HG02759 (cell line): ENCODE data around the gene SOCS7.

Experiments used
- ATAC-seq: cut with Tn5 transposase; IDR thresholded peaks from one replicate; pipeline ENCODE4 v1.9.1; 2021; ENCODE audit warnings: mild to moderate bottlenecking, moderate library complexity; ENCODE audit not compliant: unreplicated experiment

SOCS7 gene

DNA sequence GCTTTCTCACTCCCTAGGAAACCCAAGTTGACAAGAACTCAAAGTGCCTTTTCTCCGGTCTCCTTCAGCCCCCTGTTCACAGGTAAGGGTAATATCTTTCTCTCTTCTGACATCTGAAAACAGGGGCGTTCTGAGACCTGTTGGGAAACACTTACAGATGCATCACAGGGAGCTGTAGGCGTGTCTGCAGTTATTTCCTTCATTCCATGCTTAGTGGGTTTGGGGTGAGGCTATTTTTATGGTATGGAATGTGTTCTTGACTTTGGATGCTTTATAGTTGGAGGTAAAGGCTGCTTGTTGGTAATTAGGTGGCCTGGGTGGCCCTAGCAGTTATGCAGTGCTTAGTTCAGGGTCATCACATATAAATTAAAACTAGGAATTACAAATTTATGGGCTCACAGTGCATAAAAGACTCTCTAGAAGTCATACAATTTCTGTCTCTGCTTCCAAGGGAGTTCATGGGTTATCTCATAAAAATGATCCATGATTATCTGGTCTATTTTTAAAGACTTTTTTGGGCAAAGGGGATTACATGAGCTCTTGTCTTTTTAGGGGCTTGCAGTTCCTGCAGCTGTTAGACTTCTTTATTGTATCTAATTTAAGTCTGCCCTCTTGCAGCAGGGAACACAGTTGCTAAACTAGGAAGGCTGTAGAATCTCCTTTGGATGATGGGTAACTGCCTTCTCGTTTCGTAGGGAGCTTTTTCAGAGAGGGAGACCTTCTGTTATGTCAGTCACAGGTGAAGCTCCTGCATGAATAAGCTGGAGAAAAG, 10.2 kb downstream of the SOCS7 start:
- no peak for ATAC-seq

DNA sequence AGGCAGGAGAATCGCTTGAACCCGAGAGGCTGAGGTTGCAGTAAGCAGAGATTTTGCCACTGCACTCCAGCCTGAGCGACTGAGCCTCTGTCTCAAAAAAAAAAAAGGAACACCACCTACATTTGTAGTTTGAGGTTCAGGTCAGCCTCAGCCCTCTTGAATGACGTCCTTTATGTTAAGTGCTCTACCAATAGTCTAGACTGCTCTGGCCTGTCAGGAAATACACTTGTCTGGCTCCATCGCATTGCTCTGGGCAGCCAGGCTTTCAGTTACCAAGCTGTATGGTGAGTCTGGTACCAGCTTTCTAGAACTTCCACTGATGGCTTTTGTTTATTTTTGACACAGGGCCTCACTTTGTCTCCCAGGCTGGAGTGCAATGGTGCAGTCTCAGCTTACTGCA, 11.4 kb downstream of the SOCS7 start:
- no peak for ATAC-seq

DNA sequence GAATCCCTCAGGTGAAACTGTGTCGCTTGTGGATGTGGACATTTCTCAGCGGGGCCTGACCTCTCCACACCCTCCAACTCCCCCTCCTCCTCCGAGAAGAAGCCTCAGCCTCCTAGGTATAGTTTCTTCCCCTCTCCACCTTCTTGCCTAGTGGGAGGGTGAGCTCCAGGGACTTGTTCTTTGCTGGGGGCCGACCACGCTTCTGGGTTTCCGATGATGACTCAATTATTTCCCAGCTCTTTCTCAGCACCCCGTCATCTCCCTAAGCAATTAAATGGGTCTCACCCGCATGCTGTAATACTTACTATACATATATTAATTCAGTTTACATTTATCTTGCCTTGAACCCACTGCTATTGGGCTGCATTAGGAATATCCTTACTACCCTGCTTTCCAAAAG, 13.1 kb downstream of the SOCS7 start:
- no peak for ATAC-seq

DNA sequence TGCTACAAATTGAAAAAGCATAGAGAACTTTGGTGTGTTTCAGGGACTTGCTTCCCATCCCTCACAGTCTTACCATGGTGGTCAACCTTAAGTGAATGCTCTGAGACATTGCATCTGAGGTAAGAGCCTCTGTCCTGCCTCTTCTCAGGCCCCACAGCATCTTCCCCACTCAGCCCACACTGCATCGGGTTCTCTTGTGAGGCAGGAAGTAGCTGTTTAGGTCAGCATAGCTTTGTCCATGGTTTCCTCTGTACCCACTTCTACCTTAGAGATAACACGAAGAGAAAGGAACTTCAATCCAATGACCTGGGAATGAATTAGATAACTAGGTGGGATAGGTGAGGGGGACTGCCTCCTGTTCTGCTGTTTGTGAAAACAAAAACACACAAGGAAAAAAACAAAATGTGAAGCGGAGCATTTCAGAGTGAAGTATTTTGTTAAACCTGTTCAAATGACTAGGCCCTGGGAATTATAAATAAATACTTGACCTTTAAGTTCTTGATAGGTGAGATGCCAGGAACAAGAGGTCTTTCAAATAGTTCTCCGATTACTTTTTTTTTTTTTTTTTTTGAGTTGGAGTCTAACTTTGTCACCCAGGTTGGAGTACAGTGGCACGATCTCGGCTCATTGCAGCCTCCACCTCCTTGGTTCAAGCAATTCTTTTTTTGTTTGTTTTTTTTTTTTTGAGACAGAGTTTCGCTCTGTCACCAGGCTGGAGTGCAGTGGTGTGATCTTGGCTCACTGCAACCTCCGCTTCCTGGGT, 17.7 kb downstream of the SOCS7 start:
- no peak for ATAC-seq

DNA sequence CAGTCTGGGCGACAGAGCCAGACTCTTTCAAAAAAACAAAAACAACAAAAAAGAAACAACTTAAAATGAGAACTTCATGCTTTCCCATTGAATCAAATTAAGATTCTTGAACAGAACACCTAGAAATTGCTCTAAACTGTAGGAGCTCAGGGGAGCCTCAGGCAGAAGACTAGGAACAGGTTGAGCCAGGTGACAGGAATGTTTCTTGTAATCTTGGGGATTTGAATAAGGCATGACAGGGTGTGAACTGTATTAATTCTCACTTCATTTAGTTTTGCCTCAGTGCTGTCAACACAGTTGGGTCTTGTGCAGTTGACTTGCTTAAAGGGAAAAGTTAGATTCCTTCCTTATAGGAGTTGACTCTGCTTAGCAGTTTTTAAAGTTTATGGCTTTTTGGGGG, 27.8 kb downstream of the SOCS7 start:
- no peak for ATAC-seq

DNA sequence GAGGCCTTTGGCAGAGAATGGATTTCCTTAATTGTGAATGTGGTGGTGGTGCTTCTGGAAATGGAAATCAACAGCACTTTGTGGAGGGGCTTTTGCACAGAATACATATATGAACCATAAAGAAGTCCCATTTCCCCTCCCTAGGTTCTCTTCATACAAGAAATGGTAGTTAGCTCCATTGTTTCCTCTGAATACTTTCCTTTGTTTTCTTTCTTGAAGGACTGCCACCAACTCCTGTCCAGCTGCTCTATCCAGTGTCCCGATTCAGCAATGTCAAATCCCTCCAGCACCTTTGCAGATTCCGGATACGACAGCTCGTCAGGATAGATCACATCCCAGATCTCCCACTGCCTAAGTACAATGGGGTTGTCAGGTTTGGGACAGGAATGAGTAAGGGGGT, 43.4 kb downstream of the SOCS7 start:
- ATAC-seq = no peak

DNA sequence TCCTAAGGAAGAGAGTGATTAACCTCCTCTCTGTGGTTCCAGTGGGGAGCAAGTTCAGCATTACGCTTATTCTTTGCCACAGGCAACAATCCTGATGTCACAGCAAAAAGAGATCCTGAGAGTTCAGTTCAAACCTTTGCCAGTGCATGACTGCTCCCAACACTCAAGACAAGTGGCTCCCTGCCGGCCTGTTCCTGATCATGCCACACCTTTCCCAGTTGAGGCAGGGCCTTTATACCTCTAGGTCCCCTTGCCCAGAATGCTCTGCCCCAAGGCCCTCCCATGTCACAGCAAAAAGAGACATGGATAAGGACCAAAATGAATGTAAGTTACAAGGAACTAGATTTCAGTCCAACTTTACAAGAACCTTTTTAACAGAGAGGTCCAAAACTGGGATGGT, 45.6 kb downstream of the SOCS7 start:
- no peak for ATAC-seq

DNA sequence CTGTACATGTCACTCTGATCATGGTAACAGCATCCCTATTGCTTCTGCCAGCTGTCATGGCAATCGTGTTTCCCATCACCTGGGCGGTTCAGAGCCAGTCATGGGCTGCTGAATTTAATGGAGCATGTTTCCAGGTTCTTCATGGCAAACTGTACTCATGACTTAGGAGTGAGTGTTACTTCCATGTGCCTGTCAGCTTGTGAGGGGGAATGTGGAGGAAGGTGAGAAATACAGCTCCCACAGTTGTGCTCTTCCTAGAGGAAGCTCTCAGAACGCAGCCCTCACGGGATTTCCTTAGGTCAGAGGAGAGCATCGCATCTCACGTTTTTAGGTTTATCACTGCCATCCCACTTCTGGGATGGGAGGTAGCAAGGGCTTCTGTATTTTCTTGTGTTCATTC, 48.6 kb downstream of the SOCS7 start:
- no peak for ATAC-seq

DNA sequence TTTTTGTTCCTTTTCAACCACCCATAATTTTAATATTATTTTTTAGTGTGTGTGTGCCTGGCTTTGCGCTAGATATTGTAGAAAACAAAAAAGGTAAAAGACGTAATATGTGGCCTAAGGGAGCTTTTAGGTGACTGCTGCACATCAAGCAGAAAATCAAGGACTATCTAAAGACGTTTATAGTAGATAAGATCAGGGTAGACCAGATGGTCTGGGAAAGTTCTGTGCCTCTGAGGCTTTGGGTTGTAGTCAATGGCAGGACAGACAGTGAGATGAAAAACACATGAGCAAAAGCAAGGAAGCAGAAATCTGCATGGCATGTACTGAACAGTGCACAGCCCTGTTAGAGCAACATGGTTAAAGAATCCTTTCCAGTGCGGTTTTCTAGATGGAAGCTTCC, 49.8 kb downstream of the SOCS7 start:
- ATAC-seq = no peak

DNA sequence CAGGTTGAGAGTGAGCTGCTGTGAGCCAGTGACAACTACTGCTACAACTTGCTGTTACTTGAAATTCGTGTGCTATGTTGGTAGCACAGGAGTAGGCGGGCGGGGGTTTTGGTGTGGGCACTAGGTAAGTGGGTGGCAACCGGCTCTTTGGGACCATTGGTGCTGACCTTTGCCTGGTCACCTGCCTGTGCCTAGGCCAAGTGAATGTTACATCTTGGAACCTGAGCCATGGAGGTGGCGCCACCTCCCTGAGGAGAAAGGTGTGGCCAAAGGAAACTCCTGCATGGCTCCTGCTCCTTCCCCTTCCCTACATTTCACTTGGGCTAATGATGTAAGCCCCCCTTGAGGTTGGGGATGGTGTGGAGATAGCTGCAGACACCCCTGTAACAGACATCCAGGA, 51.3 kb downstream of the SOCS7 start:
- ATAC-seq = no peak

DNA sequence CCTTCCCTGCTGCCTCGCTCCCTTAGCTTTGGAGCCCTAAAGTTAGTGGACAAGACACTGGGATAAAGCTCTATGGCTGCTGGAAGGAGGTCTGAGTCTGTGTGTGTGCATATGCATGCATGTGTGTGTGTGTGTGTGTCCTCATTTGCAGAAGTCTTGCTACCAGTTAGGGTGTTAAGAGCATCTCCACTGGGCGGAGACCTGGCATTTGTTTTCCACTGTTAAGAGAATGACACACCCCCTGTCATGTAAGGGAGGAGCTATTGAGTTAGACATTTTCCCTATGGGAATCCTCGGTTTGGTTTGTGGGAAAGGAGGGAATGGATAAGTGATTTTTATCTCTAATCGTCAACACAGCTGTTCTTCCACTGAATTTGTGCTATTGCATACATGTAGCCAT, 51.8 kb downstream of the SOCS7 start:
- no peak for ATAC-seq

DNA sequence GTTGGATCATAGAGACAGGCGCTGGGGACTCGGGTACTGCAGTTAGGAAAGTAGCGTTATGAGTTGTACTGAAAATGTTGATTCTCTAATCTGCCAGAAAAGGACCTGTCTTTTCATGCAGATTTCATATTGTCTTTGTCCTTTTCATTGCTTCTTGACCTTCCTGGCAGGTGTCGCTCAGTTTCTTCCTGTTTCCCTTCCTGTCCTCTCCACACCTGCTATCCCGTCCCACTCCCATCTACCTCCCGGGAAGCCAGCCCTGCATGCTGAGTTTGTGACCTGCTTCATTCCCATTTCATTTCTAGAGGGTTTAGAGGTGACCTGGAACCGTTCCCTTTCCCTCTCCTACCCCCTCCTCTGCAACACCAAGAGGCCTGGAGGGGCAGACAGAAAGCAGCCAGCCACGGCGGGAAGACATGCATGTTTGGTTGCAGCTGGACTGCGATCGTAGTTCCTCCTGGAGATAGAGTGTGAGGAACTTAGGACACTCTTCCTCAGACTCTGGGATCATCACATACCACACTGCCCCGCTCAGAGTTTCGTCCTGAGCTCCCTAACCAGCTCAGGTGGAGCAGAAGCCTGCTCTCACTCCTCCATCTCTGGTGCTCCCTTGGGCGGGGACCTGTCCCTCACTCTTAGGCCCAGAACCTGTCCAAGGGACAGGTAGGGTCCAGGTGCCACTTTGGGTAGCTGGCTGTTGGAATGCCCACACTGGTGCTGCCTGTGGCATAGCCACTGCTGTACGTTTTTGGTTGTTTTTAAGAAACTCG, 52.7 kb downstream of the SOCS7 start:
- no peak for ATAC-seq

DNA sequence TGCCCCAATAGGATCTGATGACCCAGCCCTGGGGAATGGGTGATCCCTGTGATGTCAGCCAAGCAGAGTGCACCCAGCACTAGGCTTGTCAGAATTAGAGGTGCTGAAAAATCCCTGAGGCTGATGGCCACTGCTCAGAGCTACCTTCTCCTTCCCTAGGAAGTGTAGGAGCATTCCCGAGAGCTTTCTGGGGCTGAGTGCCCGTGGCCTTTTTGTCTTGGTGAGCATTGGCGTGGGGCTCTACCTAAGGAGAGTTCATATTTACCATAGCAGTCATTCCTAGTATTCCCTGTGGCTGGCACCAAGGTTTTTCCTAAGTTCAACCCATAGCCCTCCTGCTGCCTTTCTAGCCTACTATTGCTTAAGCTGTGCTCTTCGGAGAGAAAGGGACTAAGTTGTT, 54.0 kb downstream of the SOCS7 start:
- no peak for ATAC-seq

DNA sequence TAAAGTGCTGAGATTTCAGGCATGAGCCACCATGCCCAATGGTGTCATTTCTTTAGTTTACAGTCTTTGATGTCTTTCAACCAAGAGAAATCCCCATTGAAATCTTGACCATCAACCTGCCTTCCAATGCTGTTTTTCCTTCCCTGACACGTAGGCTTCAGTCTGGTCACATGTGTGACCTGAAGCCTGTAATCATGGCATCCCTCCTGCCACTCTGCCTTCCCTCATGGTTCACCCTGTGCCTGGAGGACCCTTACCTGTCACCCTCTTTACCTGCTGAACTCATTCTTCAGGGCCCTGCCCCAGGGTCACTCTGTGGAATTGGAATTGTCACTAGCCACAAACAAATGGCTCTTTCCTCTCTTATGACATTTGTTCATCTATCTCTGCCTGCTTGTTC, 58.6 kb downstream of the SOCS7 start:
- ATAC-seq = no peak

DNA sequence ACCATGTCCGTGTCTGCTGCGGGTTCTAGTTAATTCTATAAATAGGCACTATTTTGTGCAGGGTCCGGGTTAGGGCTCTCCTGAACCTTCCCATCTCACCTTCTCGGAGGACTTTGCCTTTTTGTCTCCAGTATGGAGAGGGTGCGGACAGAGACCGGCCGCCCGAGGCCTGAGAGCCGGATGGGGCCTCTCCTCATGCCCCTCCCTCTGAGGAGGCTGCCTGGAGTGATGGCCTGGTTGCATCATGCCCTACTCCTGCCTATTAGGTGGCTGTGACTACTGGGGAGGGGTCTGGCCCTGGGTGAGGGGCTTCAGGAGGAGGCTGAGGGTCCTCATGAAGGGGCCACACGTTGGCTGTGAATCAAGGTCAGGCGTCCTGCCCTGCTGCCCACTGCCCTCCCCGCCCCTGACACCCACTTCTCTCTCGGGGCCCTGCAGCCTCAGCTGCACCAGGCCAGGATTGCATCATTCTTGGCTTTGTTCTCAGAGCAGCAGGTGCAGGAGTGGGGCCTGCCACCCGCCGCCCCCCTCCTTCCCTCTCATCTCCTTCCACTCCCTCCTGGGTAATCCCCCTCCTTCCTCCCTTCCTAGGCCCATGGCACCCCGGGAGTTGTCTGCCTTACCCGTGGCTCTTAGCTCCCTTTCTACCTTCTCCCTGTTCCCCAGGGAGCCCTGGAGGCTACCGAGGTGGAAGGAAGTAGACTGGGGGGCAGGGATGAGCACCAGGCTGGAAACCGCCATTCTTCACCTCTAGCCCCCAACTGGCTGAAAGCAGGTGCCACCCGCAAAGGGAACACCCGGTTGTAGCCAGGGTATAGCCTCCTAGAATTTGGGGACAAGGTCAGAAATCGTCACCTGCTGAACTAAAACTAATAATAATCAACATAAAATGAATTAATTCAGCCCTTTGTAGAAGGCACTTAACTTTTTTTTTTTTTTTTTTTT, 63.9 kb downstream of the SOCS7 start:
- ATAC-seq = no peak

DNA sequence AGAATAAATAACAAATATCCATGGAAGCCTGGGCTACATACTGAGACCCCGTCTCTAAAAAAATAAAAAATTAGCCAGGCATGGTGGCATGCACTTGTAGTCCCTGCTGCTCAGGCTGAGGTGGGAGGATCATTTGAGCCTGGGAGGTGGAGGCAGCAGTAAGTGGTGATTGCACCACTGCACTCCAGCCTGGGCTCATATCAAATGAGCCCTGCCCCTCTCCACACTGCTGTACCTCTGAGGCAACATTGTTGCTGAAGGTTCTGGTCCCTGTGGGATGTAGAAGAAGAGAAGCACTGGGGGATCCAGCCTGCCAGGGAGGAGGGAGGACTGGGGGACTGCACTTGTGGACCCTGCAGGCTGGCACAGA, 65.2 kb downstream of the SOCS7 start:
- no peak for ATAC-seq

DNA sequence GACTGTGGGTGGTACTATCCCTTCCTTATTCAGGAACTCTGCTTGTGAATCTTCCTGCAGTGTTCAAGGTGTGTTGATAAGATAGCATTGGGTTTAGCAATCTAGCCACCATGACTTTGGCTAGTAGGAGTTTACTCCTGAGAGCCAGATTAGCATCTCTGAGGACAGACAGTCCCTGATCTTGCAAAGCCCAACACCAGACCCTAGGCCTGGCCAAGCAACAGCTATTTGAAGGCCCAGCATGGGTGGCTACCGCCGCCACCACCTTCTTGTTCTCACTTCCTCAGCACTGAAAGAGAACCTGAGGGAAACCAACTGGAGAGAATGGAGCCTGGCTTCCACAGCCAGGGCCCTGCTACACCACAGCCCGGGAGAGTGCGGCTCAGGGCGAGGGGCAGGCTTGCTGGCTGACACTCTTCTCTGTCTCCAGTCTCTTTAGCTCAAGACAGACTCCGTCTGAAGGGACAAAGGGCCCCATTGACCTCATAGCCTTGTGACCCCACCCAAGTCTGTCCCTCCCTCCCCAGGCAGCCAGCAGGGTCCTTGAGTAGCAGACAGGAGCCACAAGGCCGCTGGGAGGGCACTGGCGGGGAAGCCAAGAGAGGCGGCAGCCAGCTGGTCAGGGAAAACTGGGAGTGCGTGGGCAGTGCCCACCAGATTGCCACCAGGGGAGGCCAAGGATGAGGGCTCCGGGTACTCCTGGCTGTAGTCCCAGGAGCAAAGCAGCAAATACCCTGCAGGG, 65.7 kb downstream of the SOCS7 start:
- ATAC-seq = no peak

DNA sequence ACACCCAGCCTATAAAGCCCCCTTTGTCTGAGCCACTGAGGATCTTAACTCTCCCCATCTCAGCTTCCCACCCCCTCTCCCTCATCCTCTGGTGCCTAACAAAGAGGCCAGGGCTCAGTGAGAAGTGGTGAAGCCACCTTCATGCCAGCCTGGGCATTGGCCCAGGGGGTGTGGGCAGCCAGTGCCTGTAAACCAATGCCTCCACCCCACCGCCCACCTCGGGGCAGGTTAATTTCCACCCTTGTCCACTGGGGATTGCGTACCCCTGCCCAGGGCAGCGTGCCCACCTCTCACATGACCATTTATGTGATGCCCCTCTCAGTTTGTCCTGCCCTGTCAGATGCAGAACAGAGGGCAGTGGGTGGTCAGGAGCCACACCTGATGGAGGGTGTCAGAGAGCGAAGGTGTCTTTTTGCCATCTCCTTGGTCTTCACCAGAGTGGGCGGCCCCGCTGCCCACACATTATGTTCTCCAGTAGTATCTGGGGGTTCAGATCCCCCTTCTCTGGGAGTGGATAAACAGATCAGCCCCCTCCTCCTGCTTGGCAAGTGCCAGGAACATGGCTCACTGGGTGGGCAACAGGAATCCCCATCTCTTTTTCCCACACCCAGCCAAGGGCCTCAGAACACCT, 66.5 kb downstream of the SOCS7 start:
- no peak for ATAC-seq

DNA sequence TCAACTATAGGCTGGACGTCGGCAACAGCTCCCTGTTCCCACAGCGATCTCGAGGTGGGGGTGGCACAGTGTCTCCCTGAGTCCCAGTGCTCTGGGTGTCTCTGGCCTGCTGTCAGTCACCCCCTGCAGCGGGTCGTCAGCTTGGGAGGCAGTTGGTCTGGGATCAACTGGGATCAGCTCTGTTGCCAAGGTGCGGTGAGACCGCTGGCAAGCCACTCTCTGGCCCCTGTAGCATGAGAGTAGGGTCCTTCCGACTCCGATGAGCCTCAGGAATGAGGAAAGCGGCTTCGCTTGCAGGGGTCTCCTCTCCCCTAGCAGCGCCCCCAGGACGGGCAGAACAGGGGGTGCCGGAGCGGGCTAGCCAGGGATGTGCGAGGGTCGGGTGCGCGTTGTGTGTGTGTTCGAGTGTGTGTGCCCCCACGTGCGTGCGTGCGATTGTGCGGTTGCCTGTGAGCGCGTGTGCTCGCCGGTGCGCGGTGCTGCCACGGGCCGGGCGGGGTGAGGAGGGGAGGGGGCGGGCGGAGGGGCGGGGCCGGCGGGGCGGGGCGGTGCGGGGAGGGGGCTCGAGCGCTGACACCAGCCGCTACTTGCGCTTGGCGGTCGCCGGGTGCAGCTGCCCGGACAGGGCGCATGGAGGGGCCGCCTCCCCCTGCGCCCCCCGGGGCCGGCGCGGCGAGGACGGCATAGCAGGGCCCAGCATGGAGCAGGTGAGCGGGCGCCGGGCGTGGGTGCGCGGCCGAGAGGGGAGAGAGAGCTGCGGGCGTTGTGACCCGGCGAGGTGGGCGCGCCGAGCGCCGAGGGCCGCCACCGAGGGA, 67.3 kb downstream of the SOCS7 start:
- ATAC-seq = no peak
